Ovary (tissue), 3 donors: Measurements from ENCODE around the gene SLC9A9.

Experiments
- POLR2A ChIP-seq: fragments of 450-650 bp; IDR thresholded peaks from one replicate; pipeline ENCODE4 v1.6.1; 2017; ENCODE audit warnings: antibody characterized with exemption, mild to moderate bottlenecking, moderate library complexity
- TF ChIP-seq, protein P1 (sequence below), 3 donors: fragments of 450-650 bp in 2 of 3; fragments of 200-600 bp in 1 of 3; IDR thresholded peaks; one replicate each; pipeline versions ENCODE4 v1.5.1 to v1.8.0; 2016 to 2022; ENCODE audit warnings: antibody characterized with exemption in 3 of 3, mild to moderate bottlenecking in 1 of 3
- donor health status: DM: no; HTN: no; CAD: no.

DNA sequence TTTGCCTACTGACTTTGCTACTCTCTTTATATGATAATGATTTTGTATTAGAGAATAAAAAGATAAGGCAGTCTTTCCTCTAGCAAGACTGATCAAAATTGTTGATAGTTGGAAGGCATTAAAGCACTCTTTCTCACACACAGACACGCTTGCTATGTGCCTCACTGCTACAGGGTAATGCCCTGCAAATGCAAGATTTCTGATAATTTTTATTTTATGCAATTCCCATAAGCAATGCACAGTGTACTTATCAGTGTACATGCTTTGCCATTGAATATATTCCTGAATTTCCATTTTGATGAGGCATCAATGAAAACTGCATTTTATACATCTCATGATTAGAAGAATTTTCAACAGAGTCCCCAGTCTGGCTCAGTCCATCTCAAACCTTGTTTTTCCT, 465.5 kb downstream of the SLC9A9 start:
- TF ChIP-seq, protein P1, sequence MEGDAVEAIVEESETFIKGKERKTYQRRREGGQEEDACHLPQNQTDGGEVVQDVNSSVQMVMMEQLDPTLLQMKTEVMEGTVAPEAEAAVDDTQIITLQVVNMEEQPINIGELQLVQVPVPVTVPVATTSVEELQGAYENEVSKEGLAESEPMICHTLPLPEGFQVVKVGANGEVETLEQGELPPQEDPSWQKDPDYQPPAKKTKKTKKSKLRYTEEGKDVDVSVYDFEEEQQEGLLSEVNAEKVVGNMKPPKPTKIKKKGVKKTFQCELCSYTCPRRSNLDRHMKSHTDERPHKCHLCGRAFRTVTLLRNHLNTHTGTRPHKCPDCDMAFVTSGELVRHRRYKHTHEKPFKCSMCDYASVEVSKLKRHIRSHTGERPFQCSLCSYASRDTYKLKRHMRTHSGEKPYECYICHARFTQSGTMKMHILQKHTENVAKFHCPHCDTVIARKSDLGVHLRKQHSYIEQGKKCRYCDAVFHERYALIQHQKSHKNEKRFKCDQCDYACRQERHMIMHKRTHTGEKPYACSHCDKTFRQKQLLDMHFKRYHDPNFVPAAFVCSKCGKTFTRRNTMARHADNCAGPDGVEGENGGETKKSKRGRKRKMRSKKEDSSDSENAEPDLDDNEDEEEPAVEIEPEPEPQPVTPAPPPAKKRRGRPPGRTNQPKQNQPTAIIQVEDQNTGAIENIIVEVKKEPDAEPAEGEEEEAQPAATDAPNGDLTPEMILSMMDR (IDR thresholded peaks at IDR 0.05), result no peak
- no peak for TF ChIP-seq POLR2A
